ENCODE results near the gene ZMYM4. TPM values are rescaled to one million over a fixed set of nuclear protein-coding genes. Genes with fewer than 3 reads are reported as not detected.

Gene ZMYM4
- polyA plus RNA-seq, 1 donor (not counting 4 experiments of a cell fraction or from before 2014, with no cell fraction given), result 24.8 TPM

GRCh38 chr1:35407743-35408142 is 139.2 kb downstream of the ZMYM4 start:
- Histone ChIP-seq H3K9me1 (ENCODE audit: control insufficient read depth, extremely low read depth, insufficient read depth, low read length) (no peaks in the 10 kb centered on the region), H4K20me1 (ENCODE audit: control insufficient read depth, extremely low read depth, insufficient read depth, low read length) (no peaks in the 10 kb centered on the region), H3K9me3 (ENCODE audit: control insufficient read depth, low read depth, low read length) (no peaks in the 10 kb centered on the region), H3K27me3 (ENCODE audit: control insufficient read depth, extremely low read depth, insufficient read depth, low read length) (no peaks in the 10 kb centered on the region), H3K9ac (ENCODE audit: control insufficient read depth, extremely low read depth, insufficient read depth, low read length) (no peak overlapping the region), H3K36me3 (ENCODE audit: control insufficient read depth in 2 of 2, extremely low read depth in 1 of 2, insufficient read depth in 2 of 2, low read length in 2 of 2) (peaks cover 10 to 11% of the 10 kb centered on the region in 2 experiments), H3K4me3 (ENCODE audit: control insufficient read depth in 2 of 3, extremely low read depth in 1 of 3, insufficient read depth in 2 of 3, low read depth in 1 of 3, low read length in 3 of 3) (no peak overlapping the region), H3K79me2 (ENCODE audit: control insufficient read depth, insufficient read depth, low read length) (no peaks in the 10 kb centered on the region), H3K27ac (ENCODE audit: control insufficient read depth, insufficient read depth, low read length) (no peak overlapping the region), H3K4me2 (ENCODE audit: control insufficient read depth, extremely low read depth, insufficient read depth, low read depth, low read length) (no peak overlapping the region), H2AFZ (ENCODE audit: control insufficient read depth, low read length) (no peak overlapping the region), H3K4me1 (ENCODE audit: control insufficient read depth, extremely low read depth, insufficient read depth, low read length) (no peaks in the 10 kb centered on the region)
- no peak for TF ChIP-seq EZH2 (IDR thresholded peaks at IDR 0.05; ENCODE audit: low read length)
- FAIRE-seq (no peak), DNase-seq (ENCODE audit: low read depth, low spot score) (no peak)
- dilution Hi-C loops (cut with MboI; ENCODE audit: extremely low pct_ligation_motif_present, low sequenced_read_pairs), result no loop called here

- H3K4me2 ChIP-seq (ENCODE audit: control insufficient read depth, extremely low read depth, insufficient read depth, low read depth, low read length), result no peak overlapping the region
- no peaks in the 10 kb centered on the region for H3K79me2 ChIP-seq (ENCODE audit: control insufficient read depth, insufficient read depth, low read length)
- no peaks in the 10 kb centered on the region for H3K4me1 ChIP-seq (ENCODE audit: control insufficient read depth, extremely low read depth, insufficient read depth, low read length)
- no peak for DNase-seq (ENCODE audit: low read depth, low spot score)
- no peak overlapping the region for H3K27ac ChIP-seq (ENCODE audit: control insufficient read depth, insufficient read depth, low read length)
- dilution Hi-C loops (cut with MboI; ENCODE audit: extremely low pct_ligation_motif_present, low sequenced_read_pairs), result no loop called here
- no peak overlapping the region for H3K9ac ChIP-seq (ENCODE audit: control insufficient read depth, extremely low read depth, insufficient read depth, low read length)
- H3K9me1 ChIP-seq (ENCODE audit: control insufficient read depth, extremely low read depth, insufficient read depth, low read length), result no peaks in the 10 kb centered on the region
- TF ChIP-seq CTCF (optimal IDR thresholded peaks at IDR 0.05 in 1 of 3, IDR thresholded peaks at IDR 0.05 in 1 of 3, conservative IDR thresholded peaks at IDR 0.05 in 1 of 3; ENCODE audit: extremely low read depth in 1 of 3, insufficient read depth in 2 of 3, low read length in 3 of 3) (no peak), EZH2 (IDR thresholded peaks at IDR 0.05; ENCODE audit: low read length) (no peak)
- H2AFZ ChIP-seq (ENCODE audit: control insufficient read depth, low read length), result no peak overlapping the region
- FAIRE-seq, result no peak
- H3K4me3 ChIP-seq (ENCODE audit: control insufficient read depth in 2 of 3, extremely low read depth in 1 of 3, insufficient read depth in 2 of 3, low read depth in 1 of 3, low read length in 3 of 3), result no peak overlapping the region
- H3K36me3 ChIP-seq (ENCODE audit: control insufficient read depth in 2 of 2, extremely low read depth in 1 of 2, insufficient read depth in 2 of 2, low read length in 2 of 2), result peaks cover 10 to 12% of the 10 kb centered on the region in 2 experiments
- H4K20me1 ChIP-seq (ENCODE audit: control insufficient read depth, extremely low read depth, insufficient read depth, low read length), result no peaks in the 10 kb centered on the region
- H3K9me3 ChIP-seq (ENCODE audit: control insufficient read depth, low read depth, low read length), result no peaks in the 10 kb centered on the region
- no peaks in the 10 kb centered on the region for H3K27me3 ChIP-seq (ENCODE audit: control insufficient read depth, extremely low read depth, insufficient read depth, low read length)
Measured at GRCh38 chr1:35408925-35409324, 140.4 kb downstream of the ZMYM4 start.

GRCh38 chr1:35426097-35426586 is 157.6 kb downstream of the ZMYM4 start:
- Histone ChIP-seq H3K4me2 (ENCODE audit: control insufficient read depth, extremely low read depth, insufficient read depth, low read depth, low read length) (no peak overlapping the region), H2AFZ (ENCODE audit: control insufficient read depth, low read length) (no peak overlapping the region), H4K20me1 (ENCODE audit: control insufficient read depth, extremely low read depth, insufficient read depth, low read length) (no peaks in the 10 kb centered on the region), H3K27ac (ENCODE audit: control insufficient read depth, insufficient read depth, low read length) (no peak overlapping the region), H3K9me1 (ENCODE audit: control insufficient read depth, extremely low read depth, insufficient read depth, low read length) (no peaks in the 10 kb centered on the region), H3K27me3 (ENCODE audit: control insufficient read depth, extremely low read depth, insufficient read depth, low read length) (no peaks in the 10 kb centered on the region), H3K4me3 (ENCODE audit: control insufficient read depth in 2 of 3, extremely low read depth in 1 of 3, insufficient read depth in 2 of 3, low read depth in 1 of 3, low read length in 3 of 3) (no peak overlapping the region), H3K4me1 (ENCODE audit: control insufficient read depth, extremely low read depth, insufficient read depth, low read length) (no peaks in the 10 kb centered on the region), H3K36me3 (ENCODE audit: control insufficient read depth in 2 of 2, extremely low read depth in 1 of 2, insufficient read depth in 2 of 2, low read length in 2 of 2) (peaks cover 0 to 3% of the 10 kb centered on the region in 2 experiments), H3K9ac (ENCODE audit: control insufficient read depth, extremely low read depth, insufficient read depth, low read length) (no peak overlapping the region), H3K79me2 (ENCODE audit: control insufficient read depth, insufficient read depth, low read length) (no peaks in the 10 kb centered on the region), H3K9me3 (ENCODE audit: control insufficient read depth, low read depth, low read length) (no peaks in the 10 kb centered on the region)
- TF ChIP-seq CTCF (optimal IDR thresholded peaks at IDR 0.05 in 1 of 3, IDR thresholded peaks at IDR 0.05 in 1 of 3, conservative IDR thresholded peaks at IDR 0.05 in 1 of 3; ENCODE audit: extremely low read depth in 1 of 3, insufficient read depth in 2 of 3, low read length in 3 of 3) (no peak), EZH2 (IDR thresholded peaks at IDR 0.05; ENCODE audit: low read length) (no peak)
- FAIRE-seq (no peak), DNase-seq (ENCODE audit: low read depth, low spot score) (no peak)
- dilution Hi-C loops (cut with MboI; ENCODE audit: extremely low pct_ligation_motif_present, low sequenced_read_pairs), result no loop called here
